H1 (cell line): ENCODE results near the gene EPHB6. TPM values are rescaled to one million over a fixed set of nuclear protein-coding genes. Genes with fewer than 3 reads are reported as not detected.

Experiments used
- ASH2L ChIP-seq: fragments of 200-600, 300-600 bp; sonication (generic); IDR thresholded peaks from one replicate; pipeline ENCODE4 v1.7.1; 2017; ENCODE audit warnings: low read length
- ATF3 ChIP-seq: IDR thresholded peaks from 2 replicates; pipeline ENCODE4 v1.6.1; 2011; ENCODE audit warnings: low read depth, mild to moderate bottlenecking, low read length; ENCODE audit not compliant: insufficient read depth
- BCL11A ChIP-seq, 2 experiments: IDR thresholded peaks; one replicate each; pipeline ENCODE4 v1.6.1; 2011; ENCODE audit warnings: low read depth in 2 of 2, low read length in 2 of 2, mild to moderate bottlenecking in 2 of 2
- CHD7 ChIP-seq: fragments of 300-600 bp; sonication (generic); IDR thresholded peaks from 2 replicates; pipeline ENCODE4 v1.7.1; 2012; ENCODE audit warnings: low read length, moderate library complexity, mild to moderate bottlenecking, inconsistent platforms; ENCODE audit not compliant: insufficient replicate concordance
- E2F6 ChIP-seq: IDR thresholded peaks from 2 replicates; pipeline ENCODE4 v1.6.1; 2012; ENCODE audit warnings: inconsistent platforms
- HDAC6 ChIP-seq: IDR thresholded peaks from one replicate; pipeline ENCODE4 v1.7.1; 2012; ENCODE audit warnings: low read depth, mild to moderate bottlenecking, inconsistent platforms, low read length, moderate library complexity
- MAX ChIP-seq: IDR thresholded peaks from 2 replicates; pipeline ENCODE4 v1.6.1; 2012; ENCODE audit warnings: inconsistent platforms
- SIRT6 ChIP-seq: IDR thresholded peaks from one replicate; pipeline ENCODE4 v1.7.1; 2012; ENCODE audit warnings: low read length, inconsistent platforms
- polyA plus RNA-seq, 7 experiments: library from polyadenylated mRNA; depleted of rRNA in 3 of 7; stranded (reverse) in 5 of 7; unstranded in 2 of 7; fragments of >200 nt in 5 of 7; fragments of 200-250 nt in 2 of 7; gene quantifications; 1 replicate in 5 of 7; 2 replicates in 1 of 7; 4 replicates in 1 of 7; pipeline versions ENCODE4 v1.2.1 to v1.2.3, GENCODE V29; 2011 to 2013; ENCODE audit warnings: missing spikeins in 2 of 7, mixed read lengths in 2 of 7
- total RNA-seq: library from RNA; stranded (reverse); fragmentation: NEBNext Ultra II Directional; extraction: Animal tissue kit (Norgen Biotek cat#: 25700); gene quantifications from 2 replicates; pipeline ENCODE4 v1.2.1, GENCODE V29; 2021

Gene EPHB6
- total and polyA plus RNA-seq, 2 of the 8 experiments (the other 6 are each of a cell fraction or from before 2014, with no cell fraction given) = 19.7 TPM

GRCh38 chr7:142874837-142875236 is 20.0 kb downstream of the EPHB6 start (continued):
- TF ChIP-seq CHD7 (no peak), HDAC6 (no peak), ASH2L (no peak), BCL11A (IDR thresholded peaks at IDR 0.05; ENCODE audit: low read depth in 2 of 2, low read length in 2 of 2) (no peak), ATF3 (no peak), MAX (no peak), E2F6 (no peak), SIRT6 (no peak)
